ENCODE measurements around the gene DUSP15. TPM values are rescaled to one million over a fixed set of nuclear protein-coding genes. Genes with fewer than 3 reads are reported as not detected.

DUSP15 gene
- total RNA-seq, 2 donors from 2014 or later, result 3.8 to 7.2 TPM

DNA sequence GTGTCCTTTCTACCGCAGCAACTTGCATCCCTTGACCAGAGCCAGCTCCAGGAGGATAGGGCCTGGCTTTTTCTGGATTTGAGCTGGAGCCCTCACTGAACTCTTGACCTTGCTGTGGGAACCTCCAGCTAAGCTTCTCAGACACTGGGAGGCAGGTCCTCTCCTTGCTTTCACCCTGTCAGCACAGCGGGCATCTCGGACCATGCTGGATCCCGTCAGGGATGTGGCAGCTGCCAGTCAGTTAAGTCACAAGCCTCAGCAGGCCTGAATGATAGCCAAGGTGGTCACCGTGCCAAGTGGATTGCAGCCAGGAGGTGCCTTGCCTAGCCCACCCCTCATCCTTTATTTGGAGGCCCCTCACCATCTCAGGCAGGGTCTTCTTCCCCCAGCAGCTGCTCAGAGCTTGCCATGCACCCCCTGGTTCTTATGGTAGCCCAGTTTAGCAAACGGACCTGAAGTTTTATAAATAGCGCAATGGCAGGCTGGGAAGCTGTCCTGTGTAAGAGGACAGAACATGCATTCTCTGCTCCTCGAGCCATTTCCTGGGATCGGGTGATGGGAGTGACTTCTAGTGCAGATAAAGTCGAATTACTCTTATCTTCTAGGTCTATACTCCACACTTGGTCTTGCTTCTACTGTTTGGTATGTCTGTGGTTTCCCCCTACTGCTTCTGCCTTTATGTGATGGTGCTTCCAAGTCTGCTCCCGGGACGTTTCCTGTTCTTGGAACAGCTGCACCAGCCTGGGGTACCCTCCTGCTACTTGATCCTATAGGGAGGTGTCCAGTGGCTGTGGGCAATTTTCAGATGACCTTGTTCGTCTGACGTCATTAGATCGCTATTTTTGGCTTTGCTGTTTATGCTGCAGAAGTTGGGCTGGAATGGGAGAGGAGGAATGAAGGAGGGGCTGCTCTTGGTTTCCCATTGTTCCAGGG is 58.3 kb downstream of the DUSP15 start:
- Histone ChIP-seq H3K4me3 (ENCODE audit: low read length) (no peak overlapping the region), H3K9me3 (ENCODE audit: control insufficient read depth, low read length) (no peaks in the 10 kb centered on the region), H3K27me3 (ENCODE audit: control insufficient read depth, insufficient read depth, low read length, poor library complexity, severe bottlenecking) (no peaks in the 10 kb centered on the region), H3K27ac (ENCODE audit: low read depth, low read length) (no peak overlapping the region), H3K36me3 (ENCODE audit: control insufficient read depth, insufficient read depth, low read length) (peaks cover 3% of the 10 kb centered on the region), H3K4me1 (ENCODE audit: control insufficient read depth, insufficient read depth, low read length) (peaks cover 7% of the 10 kb centered on the region), H3K9ac (ENCODE audit: extremely low read depth, low read length, poor library complexity, severe bottlenecking) (no peak overlapping the region)
- no peak for DNase-seq
- no peak overlapping the region for H3K27ac Mint-ChIP-seq
- H3K36me3 Mint-ChIP-seq (ENCODE audit: low read depth), result no peaks in the 10 kb centered on the region
- no peak for TF ChIP-seq CTCF (conservative IDR thresholded peaks at IDR 0.05)
- H3K4me1 Mint-ChIP-seq, result peaks cover 8% of the 10 kb centered on the region
- 93 to 94% methylated on average over 10 to 15 of the region's 15 CpGs for WGBS, 2 experiments (ENCODE audit: insufficient coverage in 1 of 2, insufficient read length in 1 of 2)
- H3K4me3 Mint-ChIP-seq, result no peak overlapping the region
- H3K27me3 Mint-ChIP-seq (ENCODE audit: insufficient read depth), result no peaks in the 10 kb centered on the region
- H3K9me3 Mint-ChIP-seq, result no peaks in the 10 kb centered on the region

- no peak for TF ChIP-seq CTCF (conservative IDR thresholded peaks at IDR 0.05)
- peaks cover 10% of the 10 kb centered on the region for H3K36me3 ChIP-seq (ENCODE audit: control insufficient read depth, insufficient read depth, low read length)
- no peaks in the 10 kb centered on the region for H3K36me3 Mint-ChIP-seq (ENCODE audit: low read depth)
- 88 to 96% methylated on average over 2 to 4 of the region's 4 CpGs for WGBS, 2 experiments (ENCODE audit: insufficient coverage in 1 of 2, insufficient read length in 1 of 2)
- H3K9ac ChIP-seq (ENCODE audit: extremely low read depth, low read length, poor library complexity, severe bottlenecking), result no peak overlapping the region
- peaks cover 7% of the 10 kb centered on the region for H3K4me1 ChIP-seq (ENCODE audit: control insufficient read depth, insufficient read depth, low read length)
- no peak overlapping the region for H3K27ac ChIP-seq (ENCODE audit: low read depth, low read length)
- no peak overlapping the region for H3K27ac Mint-ChIP-seq
- peaks cover 8% of the 10 kb centered on the region for H3K4me1 Mint-ChIP-seq
- H3K4me3 Mint-ChIP-seq, result no peak overlapping the region
- no peaks in the 10 kb centered on the region for H3K9me3 ChIP-seq (ENCODE audit: control insufficient read depth, low read length)
- no peaks in the 10 kb centered on the region for H3K9me3 Mint-ChIP-seq
- H3K27me3 Mint-ChIP-seq (ENCODE audit: insufficient read depth), result no peaks in the 10 kb centered on the region
- H3K4me3 ChIP-seq (ENCODE audit: low read length), result no peak overlapping the region
- DNase-seq, result no peak
- no peaks in the 10 kb centered on the region for H3K27me3 ChIP-seq (ENCODE audit: control insufficient read depth, insufficient read depth, low read length, poor library complexity, severe bottlenecking)
These were observed 59.1 kb downstream of the DUSP15 start for GRCh38 chr20:31811198-31811597.

Other genes starting within 250 kb of the DUSP15 start
- gene COX4I2, start 232.6 kb downstream of the DUSP15 start, total RNA-seq, result not detected
- gene BCL2L1, start 147.7 kb downstream of the DUSP15 start, total RNA-seq, result 10 to 100 TPM; 60.3 to 89.5 TPM
- 100 to 1,000 TPM; 108 to 118 TPM for gene TPX2, start 131.2 kb downstream of the DUSP15 start, total RNA-seq
- under 1 TPM; 0.20 to 0.29 TPM for gene MYLK2, start 51.2 kb downstream of the DUSP15 start, total RNA-seq
- gene FOXS1, start 24.9 kb downstream of the DUSP15 start, total RNA-seq, result not detected
- gene TTLL9, start 107 bp upstream of the DUSP15 start, total RNA-seq, result under 1 TPM; 0.29 to 0.51 TPM
- gene PDRG1, start 81.5 kb upstream of the DUSP15 start, total RNA-seq, result 10 to 100 TPM; 20.4 to 24.4 TPM
- 1 to 10 TPM; 2.7 to 3.1 TPM for gene XKR7, start 97.6 kb upstream of the DUSP15 start, total RNA-seq
- gene CCM2L, start 139.9 kb upstream of the DUSP15 start, total RNA-seq, result 1 to 10 TPM; 5.2 to 7.8 TPM
- under 1 TPM; 0.24 to 0.40 TPM for gene HCK, start 181.7 kb upstream of the DUSP15 start, total RNA-seq
- gene TM9SF4, start 239.2 kb upstream of the DUSP15 start, total RNA-seq, result 10 to 100 TPM; 77.2 to 84.8 TPM

All from endodermal cell (in vitro differentiated cells).